Liver (tissue), 9 donors: ENCODE data around the gene SPECC1L. TPM values are rescaled to one million over a fixed set of nuclear protein-coding genes. Genes with fewer than 3 reads are reported as not detected.

Source experiments
- DNase-seq: peaks from one replicate; pipeline ENCODE4 v3.0.0-alpha.2; 2017; ENCODE audit warnings: low spot score
- H3K27ac ChIP-seq, 2 donors: one replicate each; pipeline ENCODE4 v1.7.0; 2013; ENCODE audit warnings: inconsistent platforms in 2 of 2, low read length in 2 of 2, control low read depth in 1 of 2, low read depth in 1 of 2, mild to moderate bottlenecking in 1 of 2
- H3K27me3 ChIP-seq, 4 donors: one replicate each; pipeline versions ENCODE4 v1.6.1 to v1.7.0; 2013; ENCODE audit warnings: low read length in 3 of 4, inconsistent platforms in 1 of 4, mild to moderate bottlenecking in 1 of 4, moderate library complexity in 1 of 4; ENCODE audit not compliant: control insufficient read depth in 4 of 4, insufficient read depth in 4 of 4
- H3K36me3 ChIP-seq, 4 donors: one replicate each; pipeline versions ENCODE4 v1.6.1 to v1.7.0; 2013; ENCODE audit warnings: low read length in 3 of 4, mild to moderate bottlenecking in 3 of 4, low read depth in 1 of 4, moderate library complexity in 1 of 4; ENCODE audit not compliant: control insufficient read depth in 4 of 4, insufficient read depth in 3 of 4
- H3K4me1 ChIP-seq, 4 donors: one replicate each; pipeline versions ENCODE4 v1.6.1 to v1.7.0; 2013; ENCODE audit warnings: low read length in 3 of 4, mild to moderate bottlenecking in 3 of 4, moderate library complexity in 1 of 4; ENCODE audit not compliant: control insufficient read depth in 4 of 4, insufficient read depth in 4 of 4
- H3K4me3 ChIP-seq, 3 donors: one replicate each; pipeline versions ENCODE4 v1.6.1 to v1.7.0; 2013; ENCODE audit warnings: low read length in 3 of 3, control low read depth in 1 of 3, low read depth in 1 of 3, mild to moderate bottlenecking in 1 of 3
- H3K9ac ChIP-seq, 2 donors: one replicate each; pipeline ENCODE4 v1.7.0; 2013; ENCODE audit warnings: low read length in 2 of 2, mild to moderate bottlenecking in 2 of 2, moderate library complexity in 2 of 2, control low read depth in 1 of 2, low read depth in 1 of 2
- H3K9me3 ChIP-seq, 4 donors: one replicate each; pipeline versions ENCODE4 v1.6.1 to v1.7.0; 2013; ENCODE audit warnings: low read length in 3 of 4; ENCODE audit not compliant: control insufficient read depth in 4 of 4
- EGR1 ChIP-seq, 2 donors: IDR thresholded peaks; 2 replicates each; pipeline ENCODE4 v1.6.1; 2016 to 2018; ENCODE audit warnings: antibody characterized with exemption in 2 of 2, low read depth in 2 of 2
- FOXA1 ChIP-seq: IDR thresholded peaks from 2 replicates; pipeline ENCODE4 v1.6.1; 2016; ENCODE audit warnings: antibody characterized with exemption
- FOXA2 ChIP-seq: IDR thresholded peaks from 2 replicates; pipeline ENCODE4 v1.6.1; 2016; ENCODE audit warnings: antibody characterized with exemption
- GABPA ChIP-seq, 2 donors: IDR thresholded peaks in 1 of 2; conservative IDR thresholded peaks in 1 of 2; 2 replicates each; pipeline ENCODE4 v1.6.1; 2016; ENCODE audit warnings: antibody characterized with exemption in 2 of 2, mild to moderate bottlenecking in 1 of 2, moderate library complexity in 1 of 2
- HNF4A ChIP-seq, 2 donors: conservative IDR thresholded peaks; 2 replicates each; pipeline ENCODE4 v1.6.1; 2016; ENCODE audit warnings: antibody characterized with exemption in 2 of 2, mild to moderate bottlenecking in 2 of 2
- JUND ChIP-seq, 2 donors: IDR thresholded peaks; 2 replicates each; pipeline ENCODE4 v1.6.1; 2016; ENCODE audit warnings: antibody characterized with exemption in 2 of 2
- NR2F2 ChIP-seq: IDR thresholded peaks from 2 replicates; pipeline ENCODE4 v1.6.1; 2016; ENCODE audit warnings: antibody characterized with exemption
- RAD21 ChIP-seq, 2 donors: IDR thresholded peaks; 2 replicates each; pipeline ENCODE4 v1.6.1; 2016; ENCODE audit warnings: antibody characterized with exemption in 2 of 2, mild to moderate bottlenecking in 2 of 2
- RXRA ChIP-seq, 2 donors: IDR thresholded peaks; 2 replicates each; pipeline ENCODE4 v1.6.1; 2017 to 2018; ENCODE audit warnings: antibody characterized with exemption in 2 of 2, mild to moderate bottlenecking in 1 of 2
- SP1 ChIP-seq: IDR thresholded peaks from 2 replicates; pipeline ENCODE4 v1.6.1; 2018; ENCODE audit warnings: antibody characterized with exemption, mild to moderate bottlenecking
- YY1 ChIP-seq: IDR thresholded peaks from 2 replicates; pipeline ENCODE4 v1.6.1; 2016; ENCODE audit warnings: antibody characterized with exemption, mild to moderate bottlenecking
- WGBS: extraction: QIAGEN DNeasy Blood & Tissue Kit; methylation state at CpG from one replicate; pipeline ENCODE4 v1.1.7; 2013; 5-methylcytosine and 5-hydroxymethylcytosine counted together
- polyA plus RNA-seq, 2 donors: library from polyadenylated mRNA; stranded (reverse) in 1 of 2; unstranded in 1 of 2; fragments of 200-250 nt in 1 of 2; fragments of >200 nt in 1 of 2; fragmentation: Nextera tagmentation in 1 of 2; extraction: Ambion mirVana in 1 of 2; gene quantifications; one replicate each; pipeline versions ENCODE4 v1.2.1 to v1.2.3, GENCODE V29; 2013 to 2015
- total RNA-seq, 2 donors: library from RNA; depleted of rRNA; stranded (reverse); fragments of >200 nt; gene quantifications; one replicate each; pipeline ENCODE4 v1.2.3, GENCODE V29; 2014
- TF ChIP-seq, protein P1 (sequence below): IDR thresholded peaks from 2 replicates; pipeline ENCODE4 v1.6.1; 2016; ENCODE audit warnings: antibody characterized with exemption, mild to moderate bottlenecking
- TF ChIP-seq, protein P2 (sequence below): IDR thresholded peaks from 2 replicates; pipeline ENCODE4 v1.6.1; 2016; ENCODE audit warnings: antibody characterized with exemption
- TF ChIP-seq, protein P3 (sequence below): fragments of 150-350 bp; IDR thresholded peaks from 2 replicates; pipeline ENCODE4 v1.5.1; 2017; ENCODE audit warnings: improper control_type of control experiment, low read depth, low read length; ENCODE audit not compliant: missing input control
- TF ChIP-seq, protein P4 (sequence below): IDR thresholded peaks from 2 replicates; pipeline ENCODE4 v1.6.1; 2016; ENCODE audit warnings: antibody characterized with exemption
- TF ChIP-seq, protein P5 (sequence below): IDR thresholded peaks from 2 replicates; pipeline ENCODE4 v1.6.1; 2016; ENCODE audit warnings: antibody characterized with exemption
- donor health status: healthy.
- donor health status: healthy.
- donor health status: healthy.
- donor health status: healthy.
- donor health status: healthy.

The SPECC1L gene
- total and polyA plus RNA-seq, 4 donors: 5.4 to 22.3 (median 12.3) TPM

DNA sequence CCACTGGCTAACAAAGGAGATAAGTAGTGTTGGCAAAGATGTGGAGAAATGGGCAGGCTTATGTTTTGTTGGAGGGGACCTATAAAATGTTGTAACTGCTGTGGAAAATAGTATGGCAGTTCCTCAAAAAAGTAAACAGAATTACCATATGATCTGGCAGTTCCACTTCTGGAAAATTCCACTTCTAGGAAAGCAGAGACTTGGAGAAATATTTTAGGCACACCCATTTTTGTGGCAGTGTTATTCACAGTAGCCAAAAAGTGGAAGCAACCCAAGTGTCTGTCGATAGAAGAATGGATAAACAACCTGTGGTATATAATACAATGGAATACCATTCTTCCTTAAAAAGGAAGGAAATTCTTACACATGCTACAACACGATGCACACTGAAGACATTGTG, 99.8 kb downstream of the SPECC1L start (continued):
- TF ChIP-seq SP1 (no peak), RXRA (IDR thresholded peaks at IDR 0.05) (no peak), YY1 (no peak)

DNA sequence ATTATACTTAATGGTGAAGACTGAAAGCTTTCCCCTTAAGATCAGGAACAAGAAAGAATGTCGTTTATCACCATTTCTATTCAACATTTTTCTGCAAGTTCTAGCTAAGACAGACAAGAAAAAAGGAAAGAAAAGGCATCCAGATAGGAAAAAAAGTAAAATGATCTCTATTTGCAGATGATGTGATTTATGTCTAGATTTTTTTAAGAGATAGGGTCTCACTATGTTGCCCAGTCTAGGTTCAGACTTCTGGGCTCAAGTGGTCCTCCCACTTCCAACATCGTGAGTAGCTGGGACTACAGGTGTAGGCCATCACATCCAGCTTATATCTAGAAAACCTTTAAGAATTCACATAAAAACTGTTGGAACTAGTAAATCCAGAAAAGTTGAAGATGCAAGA, 105.4 kb downstream of the SPECC1L start:
- H3K36me3 ChIP-seq: peaks cover 4 to 42% (median 29%) of the 10 kb centered on the region in 4 donors

More for the DNA sequence above, 105.4 kb downstream of the SPECC1L start:
- WGBS: 100% methylated on average over 2 of the region's 2 CpGs
- Histone ChIP-seq H3K9ac (no peak overlapping the region), H3K9me3 (no peaks in the 10 kb centered on the region), H3K27ac (no peak overlapping the region), H3K4me3 (no peak overlapping the region), H3K27me3 (no peaks in the 10 kb centered on the region), H3K4me1 (no peaks in the 10 kb centered on the region)
- DNase-seq: no peak
- TF ChIP-seq EGR1 (IDR thresholded peaks at IDR 0.05; ENCODE audit: low read depth in 2 of 2): no peak
- TF ChIP-seq, protein P1, sequence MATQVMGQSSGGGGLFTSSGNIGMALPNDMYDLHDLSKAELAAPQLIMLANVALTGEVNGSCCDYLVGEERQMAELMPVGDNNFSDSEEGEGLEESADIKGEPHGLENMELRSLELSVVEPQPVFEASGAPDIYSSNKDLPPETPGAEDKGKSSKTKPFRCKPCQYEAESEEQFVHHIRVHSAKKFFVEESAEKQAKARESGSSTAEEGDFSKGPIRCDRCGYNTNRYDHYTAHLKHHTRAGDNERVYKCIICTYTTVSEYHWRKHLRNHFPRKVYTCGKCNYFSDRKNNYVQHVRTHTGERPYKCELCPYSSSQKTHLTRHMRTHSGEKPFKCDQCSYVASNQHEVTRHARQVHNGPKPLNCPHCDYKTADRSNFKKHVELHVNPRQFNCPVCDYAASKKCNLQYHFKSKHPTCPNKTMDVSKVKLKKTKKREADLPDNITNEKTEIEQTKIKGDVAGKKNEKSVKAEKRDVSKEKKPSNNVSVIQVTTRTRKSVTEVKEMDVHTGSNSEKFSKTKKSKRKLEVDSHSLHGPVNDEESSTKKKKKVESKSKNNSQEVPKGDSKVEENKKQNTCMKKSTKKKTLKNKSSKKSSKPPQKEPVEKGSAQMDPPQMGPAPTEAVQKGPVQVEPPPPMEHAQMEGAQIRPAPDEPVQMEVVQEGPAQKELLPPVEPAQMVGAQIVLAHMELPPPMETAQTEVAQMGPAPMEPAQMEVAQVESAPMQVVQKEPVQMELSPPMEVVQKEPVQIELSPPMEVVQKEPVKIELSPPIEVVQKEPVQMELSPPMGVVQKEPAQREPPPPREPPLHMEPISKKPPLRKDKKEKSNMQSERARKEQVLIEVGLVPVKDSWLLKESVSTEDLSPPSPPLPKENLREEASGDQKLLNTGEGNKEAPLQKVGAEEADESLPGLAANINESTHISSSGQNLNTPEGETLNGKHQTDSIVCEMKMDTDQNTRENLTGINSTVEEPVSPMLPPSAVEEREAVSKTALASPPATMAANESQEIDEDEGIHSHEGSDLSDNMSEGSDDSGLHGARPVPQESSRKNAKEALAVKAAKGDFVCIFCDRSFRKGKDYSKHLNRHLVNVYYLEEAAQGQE: no peak
- no peak for TF ChIP-seq JUND (IDR thresholded peaks at IDR 0.05)
- no peak for TF ChIP-seq NR2F2
- no peak for TF ChIP-seq GABPA (IDR thresholded peaks at IDR 0.05 in 1 of 2, conservative IDR thresholded peaks at IDR 0.05 in 1 of 2)
- no peak for TF ChIP-seq SP1
- TF ChIP-seq YY1: no peak
- TF ChIP-seq, protein P2, sequence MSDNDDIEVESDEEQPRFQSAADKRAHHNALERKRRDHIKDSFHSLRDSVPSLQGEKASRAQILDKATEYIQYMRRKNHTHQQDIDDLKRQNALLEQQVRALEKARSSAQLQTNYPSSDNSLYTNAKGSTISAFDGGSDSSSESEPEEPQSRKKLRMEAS: no peak
- TF ChIP-seq FOXA1: no peak
- TF ChIP-seq, protein P3, sequence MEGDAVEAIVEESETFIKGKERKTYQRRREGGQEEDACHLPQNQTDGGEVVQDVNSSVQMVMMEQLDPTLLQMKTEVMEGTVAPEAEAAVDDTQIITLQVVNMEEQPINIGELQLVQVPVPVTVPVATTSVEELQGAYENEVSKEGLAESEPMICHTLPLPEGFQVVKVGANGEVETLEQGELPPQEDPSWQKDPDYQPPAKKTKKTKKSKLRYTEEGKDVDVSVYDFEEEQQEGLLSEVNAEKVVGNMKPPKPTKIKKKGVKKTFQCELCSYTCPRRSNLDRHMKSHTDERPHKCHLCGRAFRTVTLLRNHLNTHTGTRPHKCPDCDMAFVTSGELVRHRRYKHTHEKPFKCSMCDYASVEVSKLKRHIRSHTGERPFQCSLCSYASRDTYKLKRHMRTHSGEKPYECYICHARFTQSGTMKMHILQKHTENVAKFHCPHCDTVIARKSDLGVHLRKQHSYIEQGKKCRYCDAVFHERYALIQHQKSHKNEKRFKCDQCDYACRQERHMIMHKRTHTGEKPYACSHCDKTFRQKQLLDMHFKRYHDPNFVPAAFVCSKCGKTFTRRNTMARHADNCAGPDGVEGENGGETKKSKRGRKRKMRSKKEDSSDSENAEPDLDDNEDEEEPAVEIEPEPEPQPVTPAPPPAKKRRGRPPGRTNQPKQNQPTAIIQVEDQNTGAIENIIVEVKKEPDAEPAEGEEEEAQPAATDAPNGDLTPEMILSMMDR: no peak
- TF ChIP-seq RAD21 (IDR thresholded peaks at IDR 0.05): no peak
- no peak for TF ChIP-seq FOXA2
- TF ChIP-seq, protein P4, sequence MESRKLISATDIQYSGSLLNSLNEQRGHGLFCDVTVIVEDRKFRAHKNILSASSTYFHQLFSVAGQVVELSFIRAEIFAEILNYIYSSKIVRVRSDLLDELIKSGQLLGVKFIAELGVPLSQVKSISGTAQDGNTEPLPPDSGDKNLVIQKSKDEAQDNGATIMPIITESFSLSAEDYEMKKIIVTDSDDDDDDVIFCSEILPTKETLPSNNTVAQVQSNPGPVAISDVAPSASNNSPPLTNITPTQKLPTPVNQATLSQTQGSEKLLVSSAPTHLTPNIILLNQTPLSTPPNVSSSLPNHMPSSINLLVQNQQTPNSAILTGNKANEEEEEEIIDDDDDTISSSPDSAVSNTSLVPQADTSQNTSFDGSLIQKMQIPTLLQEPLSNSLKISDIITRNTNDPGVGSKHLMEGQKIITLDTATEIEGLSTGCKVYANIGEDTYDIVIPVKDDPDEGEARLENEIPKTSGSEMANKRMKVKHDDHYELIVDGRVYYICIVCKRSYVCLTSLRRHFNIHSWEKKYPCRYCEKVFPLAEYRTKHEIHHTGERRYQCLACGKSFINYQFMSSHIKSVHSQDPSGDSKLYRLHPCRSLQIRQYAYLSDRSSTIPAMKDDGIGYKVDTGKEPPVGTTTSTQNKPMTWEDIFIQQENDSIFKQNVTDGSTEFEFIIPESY: no peak
- TF ChIP-seq, protein P5, sequence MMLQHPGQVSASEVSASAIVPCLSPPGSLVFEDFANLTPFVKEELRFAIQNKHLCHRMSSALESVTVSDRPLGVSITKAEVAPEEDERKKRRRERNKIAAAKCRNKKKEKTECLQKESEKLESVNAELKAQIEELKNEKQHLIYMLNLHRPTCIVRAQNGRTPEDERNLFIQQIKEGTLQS: no peak
- no peak for TF ChIP-seq HNF4A (conservative IDR thresholded peaks at IDR 0.05)
